Glutamatergic neuron (in vitro differentiated cells): ENCODE data around the gene PTK6. TPM values are rescaled to one million over a fixed set of nuclear protein-coding genes. Genes with fewer than 3 reads are reported as not detected.

ENCODE experiments used
- DNase-seq: peaks from one replicate; pipeline ENCODE4 v3.0.0; 2022
- H3K27ac Mint-ChIP-seq: one replicate; pipeline ENCODE4 v1.8.0; 2020; ENCODE audit warnings: mild to moderate bottlenecking, mixed read lengths, inconsistent platforms; ENCODE audit not compliant: unreplicated experiment
- H3K27me3 Mint-ChIP-seq: one replicate; pipeline ENCODE4 v1.8.0; 2020; ENCODE audit warnings: mild to moderate bottlenecking, moderate library complexity, mixed read lengths, inconsistent platforms; ENCODE audit not compliant: unreplicated experiment
- H3K36me3 Mint-ChIP-seq: one replicate; pipeline ENCODE4 v1.8.0; 2020; ENCODE audit warnings: mild to moderate bottlenecking, mixed read lengths, inconsistent platforms; ENCODE audit not compliant: unreplicated experiment
- H3K4me1 Mint-ChIP-seq: one replicate; pipeline ENCODE4 v1.8.0; 2020; ENCODE audit warnings: mild to moderate bottlenecking, low read depth, mixed read lengths, inconsistent platforms; ENCODE audit not compliant: unreplicated experiment
- H3K4me3 Mint-ChIP-seq: one replicate; pipeline ENCODE4 v1.8.0; 2020; ENCODE audit warnings: mild to moderate bottlenecking, mixed read lengths, inconsistent platforms; ENCODE audit not compliant: unreplicated experiment
- H3K9me3 Mint-ChIP-seq: one replicate; pipeline ENCODE4 v1.8.0; 2020; ENCODE audit warnings: mild to moderate bottlenecking, moderate library complexity, mixed read lengths, inconsistent platforms; ENCODE audit not compliant: unreplicated experiment
- CTCF ChIP-seq: fragments of 200-600 bp; sonication (generic); IDR thresholded peaks from one replicate; pipeline ENCODE4 v1.5.0; 2021; ENCODE audit not compliant: partially characterized antibody, unreplicated experiment
- total RNA-seq: library from RNA; stranded (reverse); fragmentation: NEBNext Ultra II Directional; extraction: Animal tissue kit (Norgen Biotek cat#: 25700); gene quantifications from one replicate; pipeline ENCODE4 v1.2.1, GENCODE V29; 2021; ENCODE audit not compliant: unreplicated experiment

Gene PTK6
- total RNA-seq, 1 donor from 2014 or later: 0.17 TPM

- DNase-seq: no peak
Observed at GRCh38 chr20:63531686-63532448, 5.3 kb downstream of the PTK6 start.

GRCh38 chr20:63530788-63531160, 6.4 kb downstream of the PTK6 start:
- no peak for TF ChIP-seq CTCF
- Mint-ChIP-seq H3K27me3 (peaks cover 9% of the 10 kb centered on the region), H3K4me3 (no peak overlapping the region), H3K27ac (no peak overlapping the region), H3K9me3 (peaks cover 4% of the 10 kb centered on the region), H3K36me3 (no peaks in the 10 kb centered on the region), H3K4me1 (peaks cover 13% of the 10 kb centered on the region)
- peak; percentile 19 for DNase-seq

More at GRCh38 chr20:63531686-63532448, 5.3 kb downstream of the PTK6 start:
- Mint-ChIP-seq H3K36me3 (no peaks in the 10 kb centered on the region), H3K9me3 (peaks cover 4% of the 10 kb centered on the region), H3K27ac (peak overlapping the region; percentile 22), H3K4me3 (peak overlapping the region; percentile 21), H3K27me3 (peaks cover 12% of the 10 kb centered on the region), H3K4me1 (peaks cover 15% of the 10 kb centered on the region)
- no peak for TF ChIP-seq CTCF

- H3K27me3 Mint-ChIP-seq: peaks cover 9% of the 10 kb centered on the region
- no peak overlapping the region for H3K4me3 Mint-ChIP-seq
- no peak overlapping the region for H3K27ac Mint-ChIP-seq
- DNase-seq: peak; percentile 15
- peaks cover 12% of the 10 kb centered on the region for H3K4me1 Mint-ChIP-seq
- peaks cover 4% of the 10 kb centered on the region for H3K9me3 Mint-ChIP-seq
- TF ChIP-seq CTCF: no peak
- H3K36me3 Mint-ChIP-seq: no peaks in the 10 kb centered on the region
Observed at GRCh38 chr20:63529861-63530787, 7.1 kb downstream of the PTK6 start.

GRCh38 chr20:63529180-63529860, 7.9 kb downstream of the PTK6 start:
- peak overlapping the region; percentile 48 for H3K27ac Mint-ChIP-seq
- H3K4me1 Mint-ChIP-seq: peaks cover 12% of the 10 kb centered on the region
- peaks cover 10% of the 10 kb centered on the region for H3K27me3 Mint-ChIP-seq
- no peaks in the 10 kb centered on the region for H3K36me3 Mint-ChIP-seq
- no peak overlapping the region for H3K4me3 Mint-ChIP-seq
- peaks cover 10% of the 10 kb centered on the region for H3K9me3 Mint-ChIP-seq
- DNase-seq: peak; percentile 16
- no peak for TF ChIP-seq CTCF
